C4-2B (cell line): Measurements from ENCODE around the gene SLC34A3.

ENCODE experiments used
- H3K27ac ChIP-seq: fragments of 450-650 bp; 2 replicates; pipeline ENCODE4 v1.5.1; 2017
- CTCF ChIP-seq: fragments of 450-650 bp; conservative IDR thresholded peaks from 2 replicates; pipeline ENCODE4 v1.5.1; 2017; ENCODE audit warnings: mild to moderate bottlenecking
- ZFX ChIP-seq: fragments of 450-650 bp; IDR thresholded peaks from 2 replicates; pipeline ENCODE4 v1.6.1; 2017

SLC34A3 gene

GRCh38 chr9:137230705-137231371, at the start of gene SLC34A3:
TSS of gene SLC34A3 (plus strand) at chr9:137230901. CDS start at chr9:137231703, 802 bp downstream.
- TF ChIP-seq ZFX (no peak), CTCF (no peak)
- peak within 1 kb of the TSS; percentile 64; the same call in 1 of the 2 replicates for H3K27ac ChIP-seq

GRCh38 chr9:137181680-137182079, 49.0 kb upstream of the SLC34A3 start:
- no peak overlapping the region for H3K27ac ChIP-seq
- no peak for TF ChIP-seq CTCF
- TF ChIP-seq ZFX: no peak

GRCh38 chr9:137182836-137183235, 47.9 kb upstream of the SLC34A3 start:
- TF ChIP-seq ZFX: no peak
- no peak for TF ChIP-seq CTCF
- H3K27ac ChIP-seq: no peak overlapping the region

GRCh38 chr9:137183980-137184595, 46.6 kb upstream of the SLC34A3 start:
- no peak overlapping the region for H3K27ac ChIP-seq
- TF ChIP-seq ZFX: no peak
- TF ChIP-seq CTCF: no peak

GRCh38 chr9:137184881-137185660, 45.6 kb upstream of the SLC34A3 start:
- TF ChIP-seq CTCF (no peak), ZFX (no peak)
- no peak overlapping the region for H3K27ac ChIP-seq

GRCh38 chr9:137185921-137186320, 44.8 kb upstream of the SLC34A3 start:
- H3K27ac ChIP-seq: no peak overlapping the region
- TF ChIP-seq CTCF (no peak), ZFX (no peak)

GRCh38 chr9:137186385-137186784, 44.3 kb upstream of the SLC34A3 start:
- H3K27ac ChIP-seq: no peak overlapping the region
- no peak for TF ChIP-seq CTCF
- TF ChIP-seq ZFX: no peak
